Measurements from ENCODE around the gene TENM3.

GRCh38 chr4:182764137-182764536 lies 520.9 kb downstream of the TENM3 start:
- TF ChIP-seq CTCF (IDR thresholded peaks at IDR 0.05; ENCODE audit: low read depth, low read length) (no peak), POLR2A (IDR thresholded peaks at IDR 0.05; ENCODE audit: extremely low read depth, insufficient read length) (no peak), MAX (IDR thresholded peaks at IDR 0.05; ENCODE audit: low read depth, low read length) (no peak)
